ENCODE measurements around the gene SNAPC2. TPM values are rescaled to one million over a fixed set of nuclear protein-coding genes. Genes with fewer than 3 reads are reported as not detected.
A peak's percentile ranks its signal among the peaks of the same experiment; 100 is the strongest.

SNAPC2 gene
- total RNA-seq, 1 experiment from 2014 or later = 63.0 TPM

- TF ChIP-seq CTCF (IDR thresholded peaks at IDR 0.05) (no peak), POLR2AphosphoS5 (IDR thresholded peaks at IDR 0.05; ENCODE audit: low read depth, low read length) (0 out of 2 replicates have a peak, but pooled peaks have one; percentile 22)
- CTCF ChIA-PET = no interaction called here
- peaks cover 4% of the 10 kb centered on the region; the same call in 1 of the 2 replicates for H3K36me3 ChIP-seq (ENCODE audit: control insufficient read depth, insufficient read depth, low read length)
- in situ Hi-C loops (cut with HindIII; ENCODE audit: low pct_unique_long_range_greater_than_20kb, low sequenced_read_pairs) (no loop called here), intact Hi-C loops (cut with micrococcal nuclease; ENCODE audit: unreplicated experiment) (no loop called here)
- no TSS peak for BruUV-seq (replicated peaks)
- H3K27me3 ChIP-seq (ENCODE audit: control insufficient read depth, insufficient read depth, low read length) = no peaks in the 10 kb centered on the region
- no peak overlapping the region for H3K4me3 ChIP-seq (ENCODE audit: low read depth in 2 of 2, low read length in 2 of 2)
- DNase-seq (ENCODE audit: low read depth, low spot score) = no peak
- no peaks in the 10 kb centered on the region for H3K9me3 ChIP-seq (ENCODE audit: control insufficient read depth, insufficient read depth, low read depth, low read length)
- no peak for ATAC-seq
- POLR2A ChIA-PET = interaction anchor here (0.6 kb wide), 1 partner anchor 21 kb away, joined by 10 read pairs; no protein-coding TSS in a partner anchor
- H3K27ac ChIP-seq (ENCODE audit: low read length) = no peak overlapping the region
- H3K4me1 ChIP-seq (ENCODE audit: control insufficient read depth, insufficient read depth, low read length) = no peaks in the 10 kb centered on the region
These were observed 27.8 kb downstream of the SNAPC2 start for GRCh38 chr19:7947939-7948338.

GRCh38 chr19:7953060-7953459 is 32.9 kb downstream of the SNAPC2 start:
- in situ Hi-C loops (cut with HindIII; ENCODE audit: low pct_unique_long_range_greater_than_20kb, low sequenced_read_pairs) = no loop called here
- Histone ChIP-seq H3K4me1 (ENCODE audit: control insufficient read depth, insufficient read depth, low read length) (peaks cover 3% of the 10 kb centered on the region; the same call in 1 of the 2 replicates), H3K36me3 (ENCODE audit: control insufficient read depth, insufficient read depth, low read length) (no peaks in the 10 kb centered on the region), H3K9me3 (ENCODE audit: control insufficient read depth, insufficient read depth, low read depth, low read length) (no peaks in the 10 kb centered on the region), H3K27ac (ENCODE audit: low read length) (no peak overlapping the region), H3K27me3 (ENCODE audit: control insufficient read depth, insufficient read depth, low read length) (no peaks in the 10 kb centered on the region), H3K4me3 (ENCODE audit: low read depth in 2 of 2, low read length in 2 of 2) (no peak overlapping the region)
- POLR2A ChIA-PET = no interaction called here
- no peak for DNase-seq (ENCODE audit: low read depth, low spot score)
- CTCF ChIA-PET = no interaction called here
- intact Hi-C loops (cut with micrococcal nuclease; ENCODE audit: unreplicated experiment) = no loop called here
- ATAC-seq = peak; percentile 62
- TF ChIP-seq CTCF (IDR thresholded peaks at IDR 0.05) = no peak
- TF ChIP-seq TCF7L2 (IDR thresholded peaks at IDR 0.05; ENCODE audit: low read depth, low read length) = no peak
- TF ChIP-seq POLR2AphosphoS5 (IDR thresholded peaks at IDR 0.05; ENCODE audit: low read depth, low read length) = no peak
- no peak for TF ChIP-seq REST (IDR thresholded peaks at IDR 0.05; ENCODE audit: insufficient read depth in 1 of 2, low read depth in 2 of 2, low read length in 1 of 2)
- TF ChIP-seq SIN3A (IDR thresholded peaks at IDR 0.05; ENCODE audit: borderline replicate concordance, insufficient read depth, low read depth, low read length) = no peak
- no TSS peak for BruUV-seq (replicated peaks)

Measured in Panc1 (cell line).